Astrocyte (in vitro differentiated cells and primary cell): ENCODE results near the gene OR51G1. TPM values are rescaled to one million over a fixed set of nuclear protein-coding genes. Genes with fewer than 3 reads are reported as not detected.

Experiments
- DNase-seq: peaks from one replicate; pipeline ENCODE4 v3.0.0-alpha.2; 2010; ENCODE audit warnings: low read depth
- FAIRE-seq: peaks from 2 replicates; lab custom pipeline; 2011; peaks lifted over from hg19 to GRCh38; lab: Jason Lieb, UNC
- H2AFZ ChIP-seq: 2 replicates; pipeline ENCODE4 v1.6.0; 2012; ENCODE audit warnings: low read depth, low read length, inconsistent platforms
- H3K27ac ChIP-seq: 2 replicates; pipeline ENCODE4 v1.5.1; 2011; ENCODE audit warnings: low read depth, low read length, inconsistent platforms
- H3K27me3 ChIP-seq: 2 replicates; pipeline ENCODE4 v1.6.0; 2011; ENCODE audit warnings: low read length, inconsistent platforms; ENCODE audit not compliant: insufficient read depth
- H3K36me3 ChIP-seq: 2 replicates; pipeline ENCODE4 v1.5.1; 2011; ENCODE audit warnings: low read length, inconsistent platforms; ENCODE audit not compliant: insufficient read depth
- H3K4me1 ChIP-seq: 2 replicates; pipeline ENCODE4 v1.5.1; 2011; ENCODE audit warnings: low read length, inconsistent platforms; ENCODE audit not compliant: insufficient read depth
- H3K4me2 ChIP-seq: 2 replicates; pipeline ENCODE4 v1.6.0; 2012; ENCODE audit warnings: low read length, inconsistent platforms
- H3K4me3 ChIP-seq: 2 replicates; pipeline ENCODE4 v1.5.1; 2011; ENCODE audit warnings: low read depth, mild to moderate bottlenecking, low read length, inconsistent platforms; ENCODE audit not compliant: insufficient read depth
- H3K79me2 ChIP-seq: 2 replicates; pipeline ENCODE4 v1.6.0; 2012; ENCODE audit warnings: mild to moderate bottlenecking, low read length, inconsistent platforms; ENCODE audit not compliant: insufficient read depth
- H3K9ac ChIP-seq: 2 replicates; pipeline ENCODE4 v1.6.0; 2012; ENCODE audit warnings: mild to moderate bottlenecking, low read length, inconsistent platforms
- H3K9me3 ChIP-seq: 2 replicates; pipeline ENCODE4 v1.5.1; 2012; ENCODE audit warnings: low read depth, mild to moderate bottlenecking, low read length, inconsistent platforms; ENCODE audit not compliant: insufficient read depth
- H4K20me1 ChIP-seq: 2 replicates; pipeline ENCODE4 v1.6.0; 2012; ENCODE audit warnings: low read length, inconsistent platforms; ENCODE audit not compliant: insufficient read depth
- H3K27ac Mint-ChIP-seq: one replicate; pipeline ENCODE4 v1.8.0; 2021; ENCODE audit warnings: mild to moderate bottlenecking, mixed read lengths; ENCODE audit not compliant: unreplicated experiment
- H3K27me3 Mint-ChIP-seq: one replicate; pipeline ENCODE4 v1.8.0; 2021; ENCODE audit warnings: low read depth, mixed read lengths; ENCODE audit not compliant: unreplicated experiment
- H3K36me3 Mint-ChIP-seq: one replicate; pipeline ENCODE4 v1.8.0; 2021; ENCODE audit warnings: low read depth, mixed read lengths; ENCODE audit not compliant: unreplicated experiment
- H3K4me1 Mint-ChIP-seq: one replicate; pipeline ENCODE4 v1.8.0; 2021; ENCODE audit warnings: low read depth, mixed read lengths; ENCODE audit not compliant: unreplicated experiment
- H3K4me3 Mint-ChIP-seq: one replicate; pipeline ENCODE4 v1.8.0; 2021; ENCODE audit warnings: mild to moderate bottlenecking, moderate library complexity, mixed read lengths; ENCODE audit not compliant: unreplicated experiment
- H3K9me3 Mint-ChIP-seq: one replicate; pipeline ENCODE4 v1.8.0; 2021; ENCODE audit warnings: mild to moderate bottlenecking, mixed read lengths; ENCODE audit not compliant: unreplicated experiment
- EZH2 ChIP-seq: IDR thresholded peaks from 2 replicates; pipeline ENCODE4 v1.6.1; 2012; ENCODE audit warnings: mild to moderate bottlenecking, low read length, inconsistent platforms; ENCODE audit not compliant: insufficient read depth
- total RNA-seq: library from RNA; stranded (reverse); gene quantifications from 2 replicates; pipeline ENCODE4 v1.2.1, GENCODE V29; 2021
- TF ChIP-seq, protein P1 (sequence below): IDR thresholded peaks from 2 replicates; pipeline ENCODE4 v1.5.1; 2011; ENCODE audit warnings: low read depth, mild to moderate bottlenecking, inconsistent platforms, low read length, moderate library complexity; ENCODE audit not compliant: insufficient read depth

OR51G1 gene
- total RNA-seq, 1 donor from 2014 or later = not detected

DNA sequence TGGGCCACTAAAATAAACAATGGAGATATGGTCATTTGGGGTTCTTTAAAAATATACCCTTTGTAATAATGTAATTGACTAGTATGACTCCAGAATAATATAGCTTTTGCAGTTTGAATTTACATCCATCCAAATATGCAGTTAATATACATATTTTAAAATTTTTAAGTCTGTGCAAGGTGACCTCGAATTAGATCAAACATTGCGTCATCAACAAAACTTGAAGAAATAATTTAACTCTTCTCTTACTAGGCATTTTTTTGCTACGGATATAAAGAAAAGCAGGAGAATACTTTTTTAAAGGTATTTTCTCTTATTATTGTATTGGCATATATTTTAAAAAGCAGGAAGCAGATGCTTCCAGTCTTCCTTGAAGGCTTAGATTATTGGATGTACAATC, 12.6 kb upstream of the OR51G1 start:
- no peaks in the 10 kb centered on the region for H3K9me3 Mint-ChIP-seq
- no peak for DNase-seq
- Histone ChIP-seq H4K20me1 (no peaks in the 10 kb centered on the region), H3K79me2 (no peaks in the 10 kb centered on the region), H3K27ac (no peak overlapping the region), H3K4me3 (no peak overlapping the region), H3K9ac (no peak overlapping the region), H3K27me3 (no peaks in the 10 kb centered on the region), H3K4me1 (no peaks in the 10 kb centered on the region), H3K36me3 (no peaks in the 10 kb centered on the region), H3K4me2 (no peak overlapping the region), H3K9me3 (no peaks in the 10 kb centered on the region), H2AFZ (no peak overlapping the region)
- no peaks in the 10 kb centered on the region for H3K4me1 Mint-ChIP-seq
- no peak overlapping the region for H3K4me3 Mint-ChIP-seq
- TF ChIP-seq, protein P1, sequence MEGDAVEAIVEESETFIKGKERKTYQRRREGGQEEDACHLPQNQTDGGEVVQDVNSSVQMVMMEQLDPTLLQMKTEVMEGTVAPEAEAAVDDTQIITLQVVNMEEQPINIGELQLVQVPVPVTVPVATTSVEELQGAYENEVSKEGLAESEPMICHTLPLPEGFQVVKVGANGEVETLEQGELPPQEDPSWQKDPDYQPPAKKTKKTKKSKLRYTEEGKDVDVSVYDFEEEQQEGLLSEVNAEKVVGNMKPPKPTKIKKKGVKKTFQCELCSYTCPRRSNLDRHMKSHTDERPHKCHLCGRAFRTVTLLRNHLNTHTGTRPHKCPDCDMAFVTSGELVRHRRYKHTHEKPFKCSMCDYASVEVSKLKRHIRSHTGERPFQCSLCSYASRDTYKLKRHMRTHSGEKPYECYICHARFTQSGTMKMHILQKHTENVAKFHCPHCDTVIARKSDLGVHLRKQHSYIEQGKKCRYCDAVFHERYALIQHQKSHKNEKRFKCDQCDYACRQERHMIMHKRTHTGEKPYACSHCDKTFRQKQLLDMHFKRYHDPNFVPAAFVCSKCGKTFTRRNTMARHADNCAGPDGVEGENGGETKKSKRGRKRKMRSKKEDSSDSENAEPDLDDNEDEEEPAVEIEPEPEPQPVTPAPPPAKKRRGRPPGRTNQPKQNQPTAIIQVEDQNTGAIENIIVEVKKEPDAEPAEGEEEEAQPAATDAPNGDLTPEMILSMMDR = no peak
- TF ChIP-seq EZH2 = no peak
- H3K27me3 Mint-ChIP-seq = peaks cover 2% of the 10 kb centered on the region
- FAIRE-seq = no peak
- H3K36me3 Mint-ChIP-seq = no peaks in the 10 kb centered on the region
- no peak overlapping the region for H3K27ac Mint-ChIP-seq

DNA sequence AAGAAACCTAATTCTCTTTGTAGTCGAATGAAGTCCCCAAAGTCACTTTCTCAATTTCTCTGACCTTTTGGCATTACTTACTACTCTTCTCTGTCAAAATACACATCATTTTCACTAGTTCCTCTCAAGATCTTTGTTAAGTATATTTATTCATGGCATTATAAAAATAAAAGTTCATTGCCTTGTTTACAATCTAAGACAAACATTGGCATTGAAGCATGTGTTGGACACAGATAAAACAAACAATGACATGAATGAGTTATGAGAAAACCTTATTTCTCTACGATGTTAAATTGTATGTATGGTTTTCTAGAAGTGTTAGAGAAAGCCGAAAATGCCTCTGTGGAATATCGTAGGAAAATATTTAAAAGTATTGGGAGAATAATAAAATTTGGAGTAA, 8.6 kb upstream of the OR51G1 start:
- no peak for FAIRE-seq
- Mint-ChIP-seq H3K27ac (no peak overlapping the region), H3K27me3 (peaks cover 2% of the 10 kb centered on the region), H3K36me3 (no peaks in the 10 kb centered on the region), H3K4me3 (no peak overlapping the region), H3K9me3 (no peaks in the 10 kb centered on the region), H3K4me1 (no peaks in the 10 kb centered on the region)
- Histone ChIP-seq H3K27me3 (no peaks in the 10 kb centered on the region), H3K9me3 (no peaks in the 10 kb centered on the region), H3K36me3 (no peaks in the 10 kb centered on the region), H2AFZ (no peak overlapping the region), H3K4me1 (no peaks in the 10 kb centered on the region), H3K79me2 (no peaks in the 10 kb centered on the region), H3K4me3 (no peak overlapping the region), H3K27ac (no peak overlapping the region), H3K9ac (no peak overlapping the region), H4K20me1 (no peaks in the 10 kb centered on the region), H3K4me2 (no peak overlapping the region)
- TF ChIP-seq, protein P1 = no peak
- no peak for TF ChIP-seq EZH2
- DNase-seq = no peak

DNA sequence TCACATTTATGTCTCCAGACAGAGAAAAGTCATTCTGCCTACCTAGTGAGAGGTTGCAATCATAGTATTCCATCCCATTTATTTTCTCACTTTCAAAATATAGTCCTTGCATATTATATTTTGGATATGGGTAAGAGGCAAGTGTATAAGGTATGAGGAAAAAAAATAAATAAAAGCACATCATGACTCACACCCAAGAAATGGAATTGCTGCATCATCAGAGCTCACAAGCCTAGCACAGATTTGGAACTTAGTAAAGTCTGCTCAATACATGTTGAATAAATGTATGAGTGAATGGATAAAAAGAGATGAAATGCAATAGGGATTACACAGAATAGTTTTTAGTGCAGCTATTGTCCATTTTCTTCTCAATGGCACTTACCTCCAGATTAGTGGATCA, 2.5 kb upstream of the OR51G1 start:
- no peak overlapping the region for H3K4me3 ChIP-seq
- no peak for DNase-seq
- no peaks in the 10 kb centered on the region for H3K4me1 ChIP-seq
- H3K27me3 Mint-ChIP-seq = peaks cover 7% of the 10 kb centered on the region
- H2AFZ ChIP-seq = no peak overlapping the region
- TF ChIP-seq, protein P1 = no peak
- TF ChIP-seq EZH2 = no peak
- H4K20me1 ChIP-seq = no peaks in the 10 kb centered on the region
- no peaks in the 10 kb centered on the region for H3K4me1 Mint-ChIP-seq
- H3K9me3 ChIP-seq = no peaks in the 10 kb centered on the region
- no peaks in the 10 kb centered on the region for H3K9me3 Mint-ChIP-seq
- no peaks in the 10 kb centered on the region for H3K36me3 ChIP-seq
- no peaks in the 10 kb centered on the region for H3K36me3 Mint-ChIP-seq
- H3K9ac ChIP-seq = no peak overlapping the region
- H3K4me3 Mint-ChIP-seq = no peak overlapping the region
- no peaks in the 10 kb centered on the region for H3K79me2 ChIP-seq
- H3K27me3 ChIP-seq = no peaks in the 10 kb centered on the region
- no peak overlapping the region for H3K27ac ChIP-seq
- H3K4me2 ChIP-seq = no peak overlapping the region
- no peak overlapping the region for H3K27ac Mint-ChIP-seq
- no peak for FAIRE-seq
